ENCODE data around the gene MAMDC4. TPM values are rescaled to one million over a fixed set of nuclear protein-coding genes. Genes with fewer than 3 reads are reported as not detected.

MAMDC4 gene
- total and polyA plus RNA-seq, 2 of the 8 experiments (the other 6 are each of a cell fraction or from before 2014, with no cell fraction given) = 3.1 to 4.5 TPM

GRCh38 chr9:136899196-136899595 lies 47.0 kb downstream of the MAMDC4 start (continued):
- no peak for TF ChIP-seq CHD7 (IDR thresholded peaks at IDR 0.05; ENCODE audit: insufficient replicate concordance, low read length)
- no peak for TF ChIP-seq ZNF274 (IDR thresholded peaks at IDR 0.05; ENCODE audit: borderline replicate concordance, extremely low read depth, low read length)
- TF ChIP-seq SP1 (IDR thresholded peaks at IDR 0.05; ENCODE audit: low read depth, low read length) = no peak
- TF ChIP-seq ATF2 (IDR thresholded peaks at IDR 0.05; ENCODE audit: low read length) = no peak
- no peak for TF ChIP-seq TEAD4 (IDR thresholded peaks at IDR 0.05; ENCODE audit: low read depth, low read length)
- no peak for TF ChIP-seq PHF8 (conservative IDR thresholded peaks at IDR 0.05; ENCODE audit: low read depth, low read length)
- TF ChIP-seq RAD21 (IDR thresholded peaks at IDR 0.05 in 1 of 2, conservative IDR thresholded peaks at IDR 0.05 in 1 of 2; ENCODE audit: low read depth in 2 of 2, low read length in 2 of 2) = no peak
- no peak for TF ChIP-seq SAP30 (IDR thresholded peaks at IDR 0.05; ENCODE audit: insufficient read depth, insufficient replicate concordance, low read length)

All from H1 (cell line).